NT2/D1 (cell line): ENCODE results near the gene FLOT2.

ENCODE experiments used
- SUZ12 ChIP-seq: IDR thresholded peaks from 2 replicates; pipeline ENCODE4 v1.6.1; 2011; ENCODE audit not compliant: insufficient read length, insufficient read depth; ENCODE audit errors: extremely low read depth
- ZNF274 ChIP-seq: IDR thresholded peaks from 2 replicates; pipeline ENCODE4 v1.6.1; 2011; ENCODE audit warnings: mild to moderate bottlenecking, low read depth, low read length

- TF ChIP-seq SUZ12 (no peak), ZNF274 (no peak)
Measured at GRCh38 chr17:28839221-28839620, 58.3 kb downstream of the FLOT2 start.
